Measurements from ENCODE around the gene ISLR.

DNA sequence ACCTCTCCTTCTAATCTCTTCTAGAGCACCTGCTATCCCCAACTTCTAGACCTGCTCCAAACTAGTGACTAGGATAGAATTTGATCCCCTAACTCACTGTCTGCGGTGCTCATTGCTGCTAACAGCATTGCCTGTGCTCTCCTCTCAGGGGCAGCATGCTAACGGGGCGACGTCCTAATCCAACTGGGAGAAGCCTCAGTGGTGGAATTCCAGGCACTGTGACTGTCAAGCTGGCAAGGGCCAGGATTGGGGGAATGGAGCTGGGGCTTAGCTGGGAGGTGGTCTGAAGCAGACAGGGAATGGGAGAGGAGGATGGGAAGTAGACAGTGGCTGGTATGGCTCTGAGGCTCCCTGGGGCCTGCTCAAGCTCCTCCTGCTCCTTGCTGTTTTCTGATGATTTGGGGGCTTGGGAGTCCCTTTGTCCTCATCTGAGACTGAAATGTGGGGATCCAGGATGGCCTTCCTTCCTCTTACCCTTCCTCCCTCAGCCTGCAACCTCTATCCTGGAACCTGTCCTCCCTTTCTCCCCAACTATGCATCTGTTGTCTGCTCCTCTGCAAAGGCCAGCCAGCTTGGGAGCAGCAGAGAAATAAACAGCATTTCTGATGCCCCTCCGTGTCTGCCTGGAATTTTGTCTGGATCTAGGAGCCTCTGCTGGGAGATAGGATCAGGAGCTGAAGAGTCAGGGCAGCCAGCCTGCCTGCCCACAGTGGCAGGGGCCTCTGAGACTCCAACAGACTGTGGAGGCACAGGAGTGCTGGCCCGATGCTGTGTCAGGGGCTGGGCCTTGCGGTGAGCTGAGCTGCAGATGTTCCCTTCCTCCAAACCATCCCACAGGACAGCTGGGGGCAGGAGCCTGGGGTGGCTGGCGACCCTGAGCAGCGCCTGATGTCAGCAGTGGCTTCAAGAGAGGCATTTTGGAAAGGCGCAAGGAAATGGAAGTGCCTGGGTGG, 3.0 kb downstream of the ISLR start:
- TF ChIP-seq ZZZ3 (IDR thresholded peaks at IDR 0.05) (no peak), POLR2A (conservative IDR thresholded peaks at IDR 0.05) (no peak), TARDBP (IDR thresholded peaks at IDR 0.05) (no peak), ASH1L (IDR thresholded peaks at IDR 0.05; ENCODE audit: borderline replicate concordance, low read depth, partially characterized antibody) (no peak), RFX5 (IDR thresholded peaks at IDR 0.05; ENCODE audit: low read depth, low read length) (no peak), MXI1 (IDR thresholded peaks at IDR 0.05; ENCODE audit: low read depth, low read length) (no peak)
- TF ChIP-seq, protein P1, sequence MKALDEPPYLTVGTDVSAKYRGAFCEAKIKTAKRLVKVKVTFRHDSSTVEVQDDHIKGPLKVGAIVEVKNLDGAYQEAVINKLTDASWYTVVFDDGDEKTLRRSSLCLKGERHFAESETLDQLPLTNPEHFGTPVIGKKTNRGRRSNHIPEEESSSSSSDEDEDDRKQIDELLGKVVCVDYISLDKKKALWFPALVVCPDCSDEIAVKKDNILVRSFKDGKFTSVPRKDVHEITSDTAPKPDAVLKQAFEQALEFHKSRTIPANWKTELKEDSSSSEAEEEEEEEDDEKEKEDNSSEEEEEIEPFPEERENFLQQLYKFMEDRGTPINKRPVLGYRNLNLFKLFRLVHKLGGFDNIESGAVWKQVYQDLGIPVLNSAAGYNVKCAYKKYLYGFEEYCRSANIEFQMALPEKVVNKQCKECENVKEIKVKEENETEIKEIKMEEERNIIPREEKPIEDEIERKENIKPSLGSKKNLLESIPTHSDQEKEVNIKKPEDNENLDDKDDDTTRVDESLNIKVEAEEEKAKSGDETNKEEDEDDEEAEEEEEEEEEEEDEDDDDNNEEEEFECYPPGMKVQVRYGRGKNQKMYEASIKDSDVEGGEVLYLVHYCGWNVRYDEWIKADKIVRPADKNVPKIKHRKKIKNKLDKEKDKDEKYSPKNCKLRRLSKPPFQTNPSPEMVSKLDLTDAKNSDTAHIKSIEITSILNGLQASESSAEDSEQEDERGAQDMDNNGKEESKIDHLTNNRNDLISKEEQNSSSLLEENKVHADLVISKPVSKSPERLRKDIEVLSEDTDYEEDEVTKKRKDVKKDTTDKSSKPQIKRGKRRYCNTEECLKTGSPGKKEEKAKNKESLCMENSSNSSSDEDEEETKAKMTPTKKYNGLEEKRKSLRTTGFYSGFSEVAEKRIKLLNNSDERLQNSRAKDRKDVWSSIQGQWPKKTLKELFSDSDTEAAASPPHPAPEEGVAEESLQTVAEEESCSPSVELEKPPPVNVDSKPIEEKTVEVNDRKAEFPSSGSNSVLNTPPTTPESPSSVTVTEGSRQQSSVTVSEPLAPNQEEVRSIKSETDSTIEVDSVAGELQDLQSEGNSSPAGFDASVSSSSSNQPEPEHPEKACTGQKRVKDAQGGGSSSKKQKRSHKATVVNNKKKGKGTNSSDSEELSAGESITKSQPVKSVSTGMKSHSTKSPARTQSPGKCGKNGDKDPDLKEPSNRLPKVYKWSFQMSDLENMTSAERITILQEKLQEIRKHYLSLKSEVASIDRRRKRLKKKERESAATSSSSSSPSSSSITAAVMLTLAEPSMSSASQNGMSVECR (CRISPR knock-in tag; IDR thresholded peaks at IDR 0.05), result no peak
- TF ChIP-seq, protein P2, sequence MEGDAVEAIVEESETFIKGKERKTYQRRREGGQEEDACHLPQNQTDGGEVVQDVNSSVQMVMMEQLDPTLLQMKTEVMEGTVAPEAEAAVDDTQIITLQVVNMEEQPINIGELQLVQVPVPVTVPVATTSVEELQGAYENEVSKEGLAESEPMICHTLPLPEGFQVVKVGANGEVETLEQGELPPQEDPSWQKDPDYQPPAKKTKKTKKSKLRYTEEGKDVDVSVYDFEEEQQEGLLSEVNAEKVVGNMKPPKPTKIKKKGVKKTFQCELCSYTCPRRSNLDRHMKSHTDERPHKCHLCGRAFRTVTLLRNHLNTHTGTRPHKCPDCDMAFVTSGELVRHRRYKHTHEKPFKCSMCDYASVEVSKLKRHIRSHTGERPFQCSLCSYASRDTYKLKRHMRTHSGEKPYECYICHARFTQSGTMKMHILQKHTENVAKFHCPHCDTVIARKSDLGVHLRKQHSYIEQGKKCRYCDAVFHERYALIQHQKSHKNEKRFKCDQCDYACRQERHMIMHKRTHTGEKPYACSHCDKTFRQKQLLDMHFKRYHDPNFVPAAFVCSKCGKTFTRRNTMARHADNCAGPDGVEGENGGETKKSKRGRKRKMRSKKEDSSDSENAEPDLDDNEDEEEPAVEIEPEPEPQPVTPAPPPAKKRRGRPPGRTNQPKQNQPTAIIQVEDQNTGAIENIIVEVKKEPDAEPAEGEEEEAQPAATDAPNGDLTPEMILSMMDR (IDR thresholded peaks at IDR 0.05 in 2 of 3, conservative IDR thresholded peaks at IDR 0.05 in 1 of 3; ENCODE audit: insufficient read depth in 2 of 3, low read depth in 1 of 3, low read length in 3 of 3), result no peak
- TF ChIP-seq, protein P3, sequence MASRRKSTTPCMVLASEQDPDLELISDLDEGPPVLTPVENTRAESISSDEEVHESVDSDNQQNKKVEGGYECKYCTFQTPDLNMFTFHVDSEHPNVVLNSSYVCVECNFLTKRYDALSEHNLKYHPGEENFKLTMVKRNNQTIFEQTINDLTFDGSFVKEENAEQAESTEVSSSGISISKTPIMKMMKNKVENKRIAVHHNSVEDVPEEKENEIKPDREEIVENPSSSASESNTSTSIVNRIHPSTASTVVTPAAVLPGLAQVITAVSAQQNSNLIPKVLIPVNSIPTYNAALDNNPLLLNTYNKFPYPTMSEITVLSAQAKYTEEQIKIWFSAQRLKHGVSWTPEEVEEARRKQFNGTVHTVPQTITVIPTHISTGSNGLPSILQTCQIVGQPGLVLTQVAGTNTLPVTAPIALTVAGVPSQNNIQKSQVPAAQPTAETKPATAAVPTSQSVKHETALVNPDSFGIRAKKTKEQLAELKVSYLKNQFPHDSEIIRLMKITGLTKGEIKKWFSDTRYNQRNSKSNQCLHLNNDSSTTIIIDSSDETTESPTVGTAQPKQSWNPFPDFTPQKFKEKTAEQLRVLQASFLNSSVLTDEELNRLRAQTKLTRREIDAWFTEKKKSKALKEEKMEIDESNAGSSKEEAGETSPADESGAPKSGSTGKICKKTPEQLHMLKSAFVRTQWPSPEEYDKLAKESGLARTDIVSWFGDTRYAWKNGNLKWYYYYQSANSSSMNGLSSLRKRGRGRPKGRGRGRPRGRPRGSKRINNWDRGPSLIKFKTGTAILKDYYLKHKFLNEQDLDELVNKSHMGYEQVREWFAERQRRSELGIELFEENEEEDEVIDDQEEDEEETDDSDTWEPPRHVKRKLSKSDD (conservative IDR thresholded peaks at IDR 0.05; ENCODE audit: low read length), result no peak
- TF ChIP-seq, protein P4, sequence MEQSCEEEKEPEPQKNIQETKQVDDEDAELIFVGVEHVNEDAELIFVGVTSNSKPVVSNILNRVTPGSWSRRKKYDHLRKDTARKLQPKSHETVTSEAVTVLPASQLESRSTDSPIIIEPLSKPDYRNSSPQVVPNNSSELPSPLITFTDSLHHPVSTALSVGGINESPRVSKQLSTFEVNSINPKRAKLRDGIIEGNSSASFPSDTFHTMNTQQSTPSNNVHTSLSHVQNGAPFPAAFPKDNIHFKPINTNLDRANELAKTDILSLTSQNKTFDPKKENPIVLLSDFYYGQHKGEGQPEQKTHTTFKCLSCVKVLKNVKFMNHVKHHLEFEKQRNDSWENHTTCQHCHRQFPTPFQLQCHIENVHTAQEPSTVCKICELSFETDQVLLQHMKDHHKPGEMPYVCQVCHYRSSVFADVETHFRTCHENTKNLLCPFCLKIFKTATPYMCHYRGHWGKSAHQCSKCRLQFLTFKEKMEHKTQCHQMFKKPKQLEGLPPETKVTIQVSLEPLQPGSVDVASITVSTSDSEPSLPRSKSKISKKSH (CRISPR knock-in tag; IDR thresholded peaks at IDR 0.05), result no peak
- TF ChIP-seq, protein P5, sequence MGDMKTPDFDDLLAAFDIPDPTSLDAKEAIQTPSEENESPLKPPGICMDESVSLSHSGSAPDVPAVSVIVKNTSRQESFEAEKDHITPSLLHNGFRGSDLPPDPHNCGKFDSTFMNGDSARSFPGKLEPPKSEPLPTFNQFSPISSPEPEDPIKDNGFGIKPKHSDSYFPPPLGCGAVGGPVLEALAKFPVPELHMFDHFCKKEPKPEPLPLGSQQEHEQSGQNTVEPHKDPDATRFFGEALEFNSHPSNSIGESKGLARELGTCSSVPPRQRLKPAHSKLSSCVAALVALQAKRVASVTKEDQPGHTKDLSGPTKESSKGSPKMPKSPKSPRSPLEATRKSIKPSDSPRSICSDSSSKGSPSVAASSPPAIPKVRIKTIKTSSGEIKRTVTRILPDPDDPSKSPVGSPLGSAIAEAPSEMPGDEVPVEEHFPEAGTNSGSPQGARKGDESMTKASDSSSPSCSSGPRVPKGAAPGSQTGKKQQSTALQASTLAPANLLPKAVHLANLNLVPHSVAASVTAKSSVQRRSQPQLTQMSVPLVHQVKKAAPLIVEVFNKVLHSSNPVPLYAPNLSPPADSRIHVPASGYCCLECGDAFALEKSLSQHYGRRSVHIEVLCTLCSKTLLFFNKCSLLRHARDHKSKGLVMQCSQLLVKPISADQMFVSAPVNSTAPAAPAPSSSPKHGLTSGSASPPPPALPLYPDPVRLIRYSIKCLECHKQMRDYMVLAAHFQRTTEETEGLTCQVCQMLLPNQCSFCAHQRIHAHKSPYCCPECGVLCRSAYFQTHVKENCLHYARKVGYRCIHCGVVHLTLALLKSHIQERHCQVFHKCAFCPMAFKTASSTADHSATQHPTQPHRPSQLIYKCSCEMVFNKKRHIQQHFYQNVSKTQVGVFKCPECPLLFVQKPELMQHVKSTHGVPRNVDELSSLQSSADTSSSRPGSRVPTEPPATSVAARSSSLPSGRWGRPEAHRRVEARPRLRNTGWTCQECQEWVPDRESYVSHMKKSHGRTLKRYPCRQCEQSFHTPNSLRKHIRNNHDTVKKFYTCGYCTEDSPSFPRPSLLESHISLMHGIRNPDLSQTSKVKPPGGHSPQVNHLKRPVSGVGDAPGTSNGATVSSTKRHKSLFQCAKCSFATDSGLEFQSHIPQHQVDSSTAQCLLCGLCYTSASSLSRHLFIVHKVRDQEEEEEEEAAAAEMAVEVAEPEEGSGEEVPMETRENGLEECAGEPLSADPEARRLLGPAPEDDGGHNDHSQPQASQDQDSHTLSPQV (IDR thresholded peaks at IDR 0.05), result no peak
